NCI-H524 treated with DMSO at 0.1 percent for 48 hours (cell line): Measurements from ENCODE around the gene AIF1L.
"Not testable (repeated sequence)": the region's sequence is repeated elsewhere in the genome, so short reads cannot be mapped to it uniquely, and the experiment has no call there.

Source experiments
- DNase-seq: peaks from one replicate; lab custom pipeline; 2025; lab: John Stamatoyannopoulos, UW

The AIF1L gene

GRCh38 chr9:131121346-131121745 lies 25.0 kb downstream of the AIF1L start:
- DNase-seq, result no peak

- no peak for DNase-seq
These were observed 25.8 kb downstream of the AIF1L start for GRCh38 chr9:131122158-131122557.

- no peak for DNase-seq
These were observed 28.6 kb downstream of the AIF1L start for GRCh38 chr9:131125038-131125287.

GRCh38 chr9:131125288-131126058 lies 29.1 kb downstream of the AIF1L start, which contains the start of gene NUP214:
TSS of gene NUP214 (plus strand) at chr9:131125586. CDS start at chr9:131125705, 119 bp downstream.
- DNase-seq, result peak; percentile 89

- DNase-seq, result no peak
These were observed 29.7 kb downstream of the AIF1L start for GRCh38 chr9:131126059-131126426.

- no peak for DNase-seq
These were observed 32.9 kb downstream of the AIF1L start for GRCh38 chr9:131129183-131129582.

GRCh38 chr9:131138676-131139075 lies 42.3 kb downstream of the AIF1L start:
- DNase-seq, result no peak

- no peak for DNase-seq
These were observed 43.8 kb downstream of the AIF1L start for GRCh38 chr9:131140112-131140511.

- peak; percentile 92 for DNase-seq
These were observed 44.2 kb downstream of the AIF1L start for GRCh38 chr9:131140550-131140949.

- DNase-seq, result no peak
These were observed 45.8 kb downstream of the AIF1L start for GRCh38 chr9:131142160-131142559.

GRCh38 chr9:131144201-131144600 lies 47.9 kb downstream of the AIF1L start:
- no peak for DNase-seq

- DNase-seq, result no peak
These were observed 48.9 kb downstream of the AIF1L start for GRCh38 chr9:131145245-131145644.

- no peak for DNase-seq
These were observed 49.9 kb downstream of the AIF1L start for GRCh38 chr9:131146186-131146585.

GRCh38 chr9:131148276-131148675 lies 51.9 kb downstream of the AIF1L start:
- DNase-seq, result no peak

- no peak for DNase-seq
These were observed 52.8 kb downstream of the AIF1L start for GRCh38 chr9:131148966-131149687.

- DNase-seq, result no peak
These were observed 53.3 kb downstream of the AIF1L start for GRCh38 chr9:131149688-131150053.

GRCh38 chr9:131153595-131153994 lies 57.3 kb downstream of the AIF1L start:
- DNase-seq, result no peak

GRCh38 chr9:131158673-131159072 lies 62.3 kb downstream of the AIF1L start:
- DNase-seq, result not testable (repeated sequence)

GRCh38 chr9:131160416-131161112 lies 64.2 kb downstream of the AIF1L start:
- DNase-seq, result no peak

GRCh38 chr9:131161585-131161984 lies 65.3 kb downstream of the AIF1L start:
- DNase-seq, result no peak

GRCh38 chr9:131162886-131163285 lies 66.6 kb downstream of the AIF1L start:
- DNase-seq, result no peak

GRCh38 chr9:131165523-131165922 lies 69.2 kb downstream of the AIF1L start:
- DNase-seq, result no peak

GRCh38 chr9:131167146-131167692 lies 70.9 kb downstream of the AIF1L start:
- no peak for DNase-seq
